GM19025 (cell line): Measurements from ENCODE around the gene VANGL2.

Experiments used
- ATAC-seq: cut with Tn5 transposase; IDR thresholded peaks from one replicate; pipeline ENCODE4 v1.9.1; 2021; ENCODE audit warnings: mild to moderate bottlenecking, low read depth, moderate library complexity; ENCODE audit not compliant: unreplicated experiment

Gene VANGL2

DNA sequence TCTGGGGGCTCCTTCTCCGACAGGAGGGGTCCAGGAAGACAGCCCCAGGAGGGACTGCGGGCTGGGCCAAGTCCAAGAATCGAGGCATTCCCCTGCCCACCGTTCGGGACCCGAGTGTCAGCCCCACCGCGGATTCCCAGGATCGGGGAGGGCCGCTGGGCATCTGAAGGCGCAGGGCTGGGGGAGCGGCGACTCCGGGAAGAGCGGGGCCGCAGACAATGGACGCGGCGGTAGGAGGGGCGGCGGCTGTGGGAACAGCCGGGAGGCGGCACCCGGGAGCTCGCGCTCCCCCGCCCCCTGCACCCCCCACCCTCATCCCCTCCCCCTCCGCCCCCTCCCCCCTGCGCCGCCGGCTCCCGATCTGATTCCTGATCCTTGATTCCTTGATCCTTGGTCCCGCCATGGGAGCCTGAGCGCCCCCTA lies at the start of gene VANGL2:
TSS of gene VANGL2 (plus strand) at position 342 of the 423 bp plus-strand sequence. CDS start 15,274 bp downstream, outside the sequence.
- no peak for ATAC-seq

- ATAC-seq, result no peak
Observed at GRCh38 chr1:160351629-160352028, 48.7 kb upstream of the VANGL2 start.

DNA sequence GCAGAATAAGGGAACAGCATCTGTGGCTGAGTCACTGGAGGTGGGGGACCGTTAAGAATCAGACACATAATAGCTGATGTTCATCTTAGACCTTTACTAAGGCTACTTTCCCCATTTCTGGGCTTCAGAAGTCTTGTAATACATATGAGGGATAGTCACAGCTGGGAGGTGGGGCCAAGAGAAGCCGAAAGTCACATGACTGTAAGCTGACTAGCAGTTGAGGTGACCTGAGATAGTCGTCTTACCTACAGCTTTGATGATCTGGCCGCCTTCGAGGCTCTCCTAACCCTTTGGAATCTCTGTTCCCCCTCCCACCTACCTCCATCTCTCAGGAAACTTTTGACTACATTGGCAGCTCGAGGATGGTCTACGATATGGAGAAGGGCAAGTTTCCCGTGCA lies 47.8 kb upstream of the VANGL2 start:
- ATAC-seq, result no peak

DNA sequence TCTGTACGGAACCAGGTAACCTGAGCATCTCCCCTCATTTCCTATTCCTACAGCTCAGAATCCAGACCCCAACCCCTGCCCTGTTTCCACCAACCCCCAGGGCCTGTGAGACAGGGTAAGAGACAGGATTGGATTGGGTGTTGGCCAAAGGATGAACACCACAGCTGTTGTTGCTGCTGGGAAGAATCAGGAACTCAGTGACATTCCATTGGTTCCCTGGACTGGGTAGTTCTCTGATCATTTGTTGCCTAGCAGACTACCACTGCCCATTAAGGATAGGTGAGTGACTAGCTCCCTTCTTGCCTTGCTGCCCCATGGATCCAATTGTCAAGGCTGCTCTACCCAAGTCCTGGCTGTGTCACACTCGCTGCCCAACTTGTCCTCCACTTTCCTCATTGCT lies 47.1 kb upstream of the VANGL2 start:
- ATAC-seq, result no peak

GRCh38 chr1:160354388-160354985 lies 45.9 kb upstream of the VANGL2 start:
- no peak for ATAC-seq

- ATAC-seq, result no peak
Observed at GRCh38 chr1:160357286-160358002, 42.9 kb upstream of the VANGL2 start.

DNA sequence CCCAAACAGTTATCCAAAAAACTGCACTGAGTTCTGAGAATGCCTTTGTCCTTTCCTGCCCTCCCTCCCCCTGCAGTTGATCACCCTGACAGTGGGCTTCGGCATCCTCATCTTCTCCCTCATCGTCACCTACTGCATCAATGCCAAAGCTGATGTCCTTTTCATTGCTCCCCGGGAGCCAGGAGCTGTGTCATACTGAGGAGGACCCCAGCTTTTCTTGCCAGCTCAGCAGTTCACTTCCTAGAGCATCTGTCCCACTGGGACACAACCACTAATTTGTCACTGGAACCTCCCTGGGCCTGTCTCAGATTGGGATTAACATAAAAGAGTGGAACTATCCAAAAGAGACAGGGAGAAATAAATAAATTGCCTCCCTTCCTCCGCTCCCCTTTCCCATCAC lies 42.3 kb upstream of the VANGL2 start:
- ATAC-seq, result no peak

DNA sequence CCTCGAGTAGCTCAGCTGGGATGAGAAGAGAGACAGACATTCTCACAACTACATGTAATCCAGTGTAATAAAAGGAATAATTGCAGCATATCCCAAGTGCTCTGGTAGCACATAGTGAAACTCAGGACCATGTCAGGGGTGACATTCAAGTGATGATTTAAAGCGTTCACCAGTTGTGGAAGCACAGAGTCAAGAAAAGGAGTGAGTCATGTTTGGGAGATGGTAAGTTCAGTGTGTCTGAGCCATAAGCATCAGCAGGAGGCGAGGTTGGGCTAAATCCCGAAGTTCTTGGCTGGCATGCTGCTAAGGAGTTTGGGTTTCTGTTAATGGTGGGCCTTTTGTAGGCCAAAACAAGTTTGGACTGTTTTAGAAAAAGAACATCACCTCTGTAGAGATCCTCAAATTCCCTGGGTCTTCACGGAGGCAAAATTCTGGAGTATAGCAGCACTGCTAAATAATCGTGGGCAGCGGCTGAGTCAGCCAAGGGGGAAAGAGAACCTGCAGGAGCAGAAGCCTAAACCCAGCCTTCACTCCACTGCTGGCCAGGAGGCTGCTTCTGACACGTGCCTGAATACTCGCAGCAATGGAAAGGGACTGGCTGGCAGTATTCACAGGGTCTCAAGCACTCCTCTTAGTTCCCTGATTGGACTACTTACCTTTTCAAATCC lies 40.7 kb upstream of the VANGL2 start:
- no peak for ATAC-seq

DNA sequence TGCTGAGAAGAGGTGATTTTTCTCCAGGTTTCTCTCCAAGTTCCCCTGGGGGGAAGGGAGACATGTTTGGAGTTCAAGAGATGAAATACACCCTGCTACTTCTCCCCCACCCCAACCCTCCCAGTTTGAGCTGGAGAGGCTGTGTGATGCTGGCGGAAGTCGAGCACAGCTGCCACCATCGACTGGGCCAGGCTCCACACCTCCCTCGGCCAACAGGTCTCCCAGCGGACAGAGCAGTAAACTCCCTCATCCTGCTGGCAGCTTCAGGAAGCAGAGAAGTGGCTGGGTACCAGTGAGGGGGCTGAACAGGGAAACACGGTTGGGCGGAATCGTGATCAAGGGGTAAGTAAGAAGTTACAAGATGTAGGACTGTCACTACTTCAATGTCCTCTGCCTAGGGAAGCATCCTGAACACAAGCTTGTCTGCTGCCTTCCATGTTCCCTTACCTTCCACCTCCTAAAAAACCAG lies 40.1 kb upstream of the VANGL2 start:
- no peak for ATAC-seq

GRCh38 chr1:160361199-160361598 lies 39.2 kb upstream of the VANGL2 start:
- no peak for ATAC-seq

GRCh38 chr1:160361814-160362167 lies 38.6 kb upstream of the VANGL2 start:
- no peak for ATAC-seq

DNA sequence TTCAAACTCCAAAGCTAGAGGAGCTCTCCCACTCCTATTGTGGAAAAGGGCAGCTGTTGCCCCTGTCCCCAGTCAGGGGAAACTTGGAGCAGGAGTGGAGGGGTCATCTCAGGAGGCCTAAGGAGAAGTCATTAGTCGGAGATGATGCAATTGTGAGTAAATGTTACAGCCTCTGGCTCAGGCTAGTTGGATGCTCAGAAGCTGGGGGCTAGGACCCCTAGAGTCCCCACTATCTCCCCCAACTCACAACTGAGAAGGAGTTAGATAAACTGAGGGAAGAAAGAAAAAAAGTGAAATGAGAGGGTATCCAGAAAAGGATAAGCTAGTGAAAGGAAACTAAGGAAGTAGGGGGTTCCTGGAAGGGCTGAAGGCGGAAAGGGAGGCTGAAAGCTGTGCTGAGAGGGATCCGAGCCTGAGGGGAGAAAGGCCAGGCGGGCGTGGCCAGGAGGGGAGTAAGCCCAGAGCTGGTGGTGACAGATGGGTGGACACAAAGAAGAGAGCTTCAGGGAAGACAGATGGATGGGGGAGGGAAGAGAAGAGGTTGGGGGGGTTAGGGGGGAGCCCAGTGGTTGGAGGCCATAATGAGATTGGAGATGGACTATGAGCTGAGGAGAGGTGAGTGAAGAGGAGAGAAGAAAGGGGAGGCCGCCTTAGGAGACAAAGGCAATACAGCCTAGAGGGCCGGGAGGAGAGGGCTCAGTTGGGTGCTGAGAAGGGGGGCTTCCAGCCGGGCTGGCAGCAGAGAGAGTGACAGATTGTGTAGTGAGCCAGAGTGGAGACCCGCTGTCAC lies 38.0 kb upstream of the VANGL2 start:
- ATAC-seq, result no peak

DNA sequence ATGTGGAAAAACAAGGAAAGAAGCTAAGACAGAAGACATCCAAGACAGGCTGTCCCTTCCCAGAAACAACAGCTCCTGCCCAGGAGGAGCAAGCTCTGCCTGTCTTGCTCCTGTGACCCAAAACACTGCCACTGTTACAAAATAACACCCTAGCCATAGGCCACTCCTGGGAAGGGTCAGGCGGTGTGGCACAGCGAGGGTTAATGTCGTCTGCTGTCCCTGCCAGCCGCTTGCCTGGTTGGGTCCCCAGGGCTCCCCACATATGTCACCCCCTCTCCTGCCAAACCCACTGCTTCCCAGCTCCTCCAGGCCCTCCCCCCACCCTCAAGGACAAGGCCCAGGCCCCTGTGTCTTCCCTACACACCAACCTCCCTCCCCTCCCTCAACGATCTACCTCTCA lies 37.4 kb upstream of the VANGL2 start:
- ATAC-seq, result no peak

DNA sequence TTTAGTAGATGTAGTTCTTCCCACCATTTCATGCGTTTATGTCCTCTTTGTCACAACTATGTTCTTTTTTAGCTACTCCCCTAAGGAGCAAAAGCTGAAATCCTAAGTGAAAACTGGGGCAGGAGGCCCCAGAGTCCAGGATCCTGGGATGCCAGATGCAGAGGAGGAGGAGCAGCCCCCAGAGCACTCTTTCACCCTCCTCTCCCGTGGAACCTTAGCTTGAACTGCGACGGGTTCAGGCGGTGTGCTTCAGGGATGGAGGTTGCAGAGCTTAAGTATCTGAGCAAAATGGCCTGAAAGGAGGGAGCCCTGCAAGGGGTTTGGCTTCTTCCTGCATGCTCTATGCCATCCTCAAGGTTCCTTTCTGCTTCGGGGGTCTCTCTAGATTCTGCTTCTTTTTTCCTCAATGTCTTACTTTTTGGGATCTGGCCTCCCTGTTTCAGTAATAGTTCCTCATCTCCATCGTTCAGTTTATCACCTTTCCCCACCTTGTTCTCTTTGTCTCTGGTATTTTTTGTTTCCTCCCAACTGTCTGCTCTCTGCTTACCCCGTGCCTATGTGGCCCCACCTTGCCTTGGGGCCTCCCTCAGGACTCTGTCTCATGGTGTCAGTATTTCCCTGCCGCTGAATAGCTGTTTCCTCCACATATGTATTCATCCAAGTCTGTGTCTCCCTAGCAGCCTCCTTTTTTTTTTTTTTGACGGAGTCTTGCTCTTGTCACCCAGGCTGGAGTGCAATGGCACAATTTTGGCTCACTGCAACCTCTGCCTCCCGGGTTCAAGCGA lies 36.2 kb upstream of the VANGL2 start:
- ATAC-seq, result no peak

- ATAC-seq, result no peak
Observed at GRCh38 chr1:160365325-160365724, 35.0 kb upstream of the VANGL2 start.

DNA sequence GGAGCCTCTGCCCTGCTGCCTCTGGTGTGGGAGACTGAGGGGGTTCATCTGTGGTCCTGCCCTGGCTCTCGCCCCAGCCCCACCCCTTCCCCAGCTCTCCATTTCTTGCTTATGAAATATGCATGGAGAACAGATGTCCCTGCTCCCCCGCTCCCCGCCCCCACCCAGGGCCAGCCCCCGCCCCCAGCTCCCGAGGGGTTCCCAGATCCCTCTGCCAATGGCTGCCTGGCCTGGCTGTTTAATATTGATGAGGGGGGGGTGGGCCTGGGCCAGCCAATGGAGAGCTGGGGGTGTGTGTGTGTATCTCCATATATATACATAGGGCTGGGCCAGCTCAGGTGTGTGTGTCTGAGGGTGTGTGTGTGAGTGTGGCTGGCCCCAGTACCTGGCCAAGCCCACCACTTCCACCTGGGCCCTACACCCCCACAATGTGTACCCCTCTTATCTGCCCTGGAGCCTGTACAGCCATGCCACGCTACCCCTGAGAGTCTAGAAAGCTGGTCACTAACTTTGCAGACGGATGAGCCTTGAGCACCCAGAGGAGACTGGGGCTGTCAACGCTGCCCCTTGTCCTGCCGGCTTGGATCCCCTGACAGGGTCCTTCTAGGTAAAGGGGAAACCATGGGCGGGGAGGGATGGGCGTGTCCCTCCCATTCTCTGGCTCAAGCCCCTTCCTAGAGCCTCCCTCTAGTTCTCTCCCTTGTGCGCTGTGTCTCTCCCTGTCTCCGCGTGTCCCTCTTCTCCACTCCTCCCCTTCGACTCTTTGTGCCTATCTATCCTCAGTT lies 33.4 kb upstream of the VANGL2 start, which contains the start of gene NHLH1:
TSS of gene NHLH1 (plus strand) at position 341 of the 785 bp plus-strand sequence. CDS start 3,661 bp downstream, outside the sequence.
- ATAC-seq, result no peak

GRCh38 chr1:160367516-160367900 lies 32.9 kb upstream of the VANGL2 start:
- ATAC-seq, result no peak

DNA sequence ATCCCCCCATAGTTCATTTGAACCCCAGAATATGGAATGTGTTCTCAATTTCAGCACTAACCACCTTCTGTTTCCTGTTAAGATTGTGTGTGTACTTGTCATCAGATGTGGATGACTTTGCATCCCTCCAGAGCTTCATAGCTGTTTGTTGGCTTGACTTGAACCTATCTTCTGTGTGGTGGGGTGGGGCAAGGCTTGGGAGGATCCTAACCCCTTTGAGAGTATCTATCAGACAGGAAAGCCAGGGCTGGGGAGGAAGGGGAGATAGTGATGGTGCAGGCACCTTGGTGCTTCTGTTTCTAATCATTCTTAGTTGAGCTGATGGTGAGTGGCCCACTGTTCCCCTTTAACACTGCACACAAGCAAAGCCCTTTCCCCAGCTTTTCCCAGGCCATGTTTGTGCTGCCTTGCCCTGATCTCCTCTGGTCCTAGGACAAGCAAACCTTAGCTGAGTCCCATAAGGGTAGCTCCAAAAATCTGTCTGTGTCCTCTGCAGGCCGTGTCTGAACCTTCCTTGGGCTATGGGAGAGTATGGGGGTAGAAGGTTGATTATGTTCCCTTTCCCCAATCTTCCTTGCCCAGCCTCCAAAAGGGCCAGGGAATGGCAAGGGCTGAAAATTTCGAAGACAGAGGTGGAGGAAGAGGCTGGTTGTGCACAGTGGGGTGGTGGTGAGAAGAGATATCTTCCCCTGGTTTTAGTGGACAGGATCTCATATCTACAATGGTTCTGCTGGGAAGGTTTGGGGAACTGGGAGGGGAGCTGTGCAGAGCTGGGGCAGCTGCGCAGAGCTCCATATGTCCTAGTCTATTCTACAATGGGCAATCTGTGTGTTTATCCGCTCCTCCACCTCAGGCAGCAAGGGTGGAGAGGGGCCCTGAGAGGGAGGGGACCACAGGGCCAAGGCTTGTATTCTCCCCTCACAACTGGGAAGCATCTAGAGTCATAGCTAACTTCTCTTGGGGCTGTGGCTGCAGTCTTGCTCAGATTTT lies 32.1 kb upstream of the VANGL2 start:
- no peak for ATAC-seq
